Measurements from ENCODE around the gene SCT. TPM values are rescaled to one million over a fixed set of nuclear protein-coding genes. Genes with fewer than 3 reads are reported as not detected.

SCT gene
- total and polyA plus RNA-seq, 4 donors = not detected

- H3K4me1 ChIP-seq (ENCODE audit: control insufficient read depth in 4 of 4, insufficient read depth in 4 of 4, low read length in 3 of 4) = peaks cover 20 to 79% (median 43%) of the 10 kb centered on the region in 4 donors
- H3K36me3 ChIP-seq (ENCODE audit: control insufficient read depth in 4 of 4, insufficient read depth in 3 of 4, low read depth in 1 of 4, low read length in 3 of 4) = peaks cover 29 to 61% (median 37%) of the 10 kb centered on the region in 4 donors
- no peaks in the 10 kb centered on the region for H3K9me3 ChIP-seq (ENCODE audit: control insufficient read depth in 4 of 4, low read length in 3 of 4)
- TF ChIP-seq JUND (IDR thresholded peaks at IDR 0.05) (no peak), ATF3 (IDR thresholded peaks at IDR 0.05) (no peak), HNF4A (conservative IDR thresholded peaks at IDR 0.05) (no peak), HNF4G (IDR thresholded peaks at IDR 0.05) (no peak)
- TF ChIP-seq, protein P1, sequence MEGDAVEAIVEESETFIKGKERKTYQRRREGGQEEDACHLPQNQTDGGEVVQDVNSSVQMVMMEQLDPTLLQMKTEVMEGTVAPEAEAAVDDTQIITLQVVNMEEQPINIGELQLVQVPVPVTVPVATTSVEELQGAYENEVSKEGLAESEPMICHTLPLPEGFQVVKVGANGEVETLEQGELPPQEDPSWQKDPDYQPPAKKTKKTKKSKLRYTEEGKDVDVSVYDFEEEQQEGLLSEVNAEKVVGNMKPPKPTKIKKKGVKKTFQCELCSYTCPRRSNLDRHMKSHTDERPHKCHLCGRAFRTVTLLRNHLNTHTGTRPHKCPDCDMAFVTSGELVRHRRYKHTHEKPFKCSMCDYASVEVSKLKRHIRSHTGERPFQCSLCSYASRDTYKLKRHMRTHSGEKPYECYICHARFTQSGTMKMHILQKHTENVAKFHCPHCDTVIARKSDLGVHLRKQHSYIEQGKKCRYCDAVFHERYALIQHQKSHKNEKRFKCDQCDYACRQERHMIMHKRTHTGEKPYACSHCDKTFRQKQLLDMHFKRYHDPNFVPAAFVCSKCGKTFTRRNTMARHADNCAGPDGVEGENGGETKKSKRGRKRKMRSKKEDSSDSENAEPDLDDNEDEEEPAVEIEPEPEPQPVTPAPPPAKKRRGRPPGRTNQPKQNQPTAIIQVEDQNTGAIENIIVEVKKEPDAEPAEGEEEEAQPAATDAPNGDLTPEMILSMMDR (IDR thresholded peaks at IDR 0.05; ENCODE audit: low read depth, low read length, missing input control) = no peak
- TF ChIP-seq, protein P2, sequence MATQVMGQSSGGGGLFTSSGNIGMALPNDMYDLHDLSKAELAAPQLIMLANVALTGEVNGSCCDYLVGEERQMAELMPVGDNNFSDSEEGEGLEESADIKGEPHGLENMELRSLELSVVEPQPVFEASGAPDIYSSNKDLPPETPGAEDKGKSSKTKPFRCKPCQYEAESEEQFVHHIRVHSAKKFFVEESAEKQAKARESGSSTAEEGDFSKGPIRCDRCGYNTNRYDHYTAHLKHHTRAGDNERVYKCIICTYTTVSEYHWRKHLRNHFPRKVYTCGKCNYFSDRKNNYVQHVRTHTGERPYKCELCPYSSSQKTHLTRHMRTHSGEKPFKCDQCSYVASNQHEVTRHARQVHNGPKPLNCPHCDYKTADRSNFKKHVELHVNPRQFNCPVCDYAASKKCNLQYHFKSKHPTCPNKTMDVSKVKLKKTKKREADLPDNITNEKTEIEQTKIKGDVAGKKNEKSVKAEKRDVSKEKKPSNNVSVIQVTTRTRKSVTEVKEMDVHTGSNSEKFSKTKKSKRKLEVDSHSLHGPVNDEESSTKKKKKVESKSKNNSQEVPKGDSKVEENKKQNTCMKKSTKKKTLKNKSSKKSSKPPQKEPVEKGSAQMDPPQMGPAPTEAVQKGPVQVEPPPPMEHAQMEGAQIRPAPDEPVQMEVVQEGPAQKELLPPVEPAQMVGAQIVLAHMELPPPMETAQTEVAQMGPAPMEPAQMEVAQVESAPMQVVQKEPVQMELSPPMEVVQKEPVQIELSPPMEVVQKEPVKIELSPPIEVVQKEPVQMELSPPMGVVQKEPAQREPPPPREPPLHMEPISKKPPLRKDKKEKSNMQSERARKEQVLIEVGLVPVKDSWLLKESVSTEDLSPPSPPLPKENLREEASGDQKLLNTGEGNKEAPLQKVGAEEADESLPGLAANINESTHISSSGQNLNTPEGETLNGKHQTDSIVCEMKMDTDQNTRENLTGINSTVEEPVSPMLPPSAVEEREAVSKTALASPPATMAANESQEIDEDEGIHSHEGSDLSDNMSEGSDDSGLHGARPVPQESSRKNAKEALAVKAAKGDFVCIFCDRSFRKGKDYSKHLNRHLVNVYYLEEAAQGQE (IDR thresholded peaks at IDR 0.05) = no peak
- H3K27me3 ChIP-seq (ENCODE audit: control insufficient read depth in 4 of 4, insufficient read depth in 4 of 4, low read length in 3 of 4) = no peaks in the 10 kb centered on the region
- no peak overlapping the region for H3K4me3 ChIP-seq (ENCODE audit: low read depth in 1 of 3, low read length in 3 of 3)
- DNase-seq (ENCODE audit: low spot score) = no peak
- H3K27ac ChIP-seq (ENCODE audit: low read depth in 1 of 2, low read length in 2 of 2) = no peak overlapping the region
- no peak overlapping the region for H3K9ac ChIP-seq (ENCODE audit: low read depth in 1 of 2, low read length in 2 of 2)
- WGBS = 84% methylated on average over 45 of the region's 45 CpGs
Measured at GRCh38 chr11:607971-608659, 18.9 kb downstream of the SCT start.

GRCh38 chr11:607020-607780 lies 19.8 kb downstream of the SCT start:
- Histone ChIP-seq H3K27ac (ENCODE audit: low read depth in 1 of 2, low read length in 2 of 2) (peak overlapping the region in 1 of 2 donors; percentile 1), H3K4me3 (ENCODE audit: low read depth in 1 of 3, low read length in 3 of 3) (no peak overlapping the region), H3K9me3 (ENCODE audit: control insufficient read depth in 4 of 4, low read length in 3 of 4) (no peaks in the 10 kb centered on the region), H3K36me3 (ENCODE audit: control insufficient read depth in 4 of 4, insufficient read depth in 3 of 4, low read depth in 1 of 4, low read length in 3 of 4) (peaks cover 29 to 59% (median 35%) of the 10 kb centered on the region in 4 donors), H3K9ac (ENCODE audit: low read depth in 1 of 2, low read length in 2 of 2) (no peak overlapping the region), H3K4me1 (ENCODE audit: control insufficient read depth in 4 of 4, insufficient read depth in 4 of 4, low read length in 3 of 4) (peaks cover 15 to 74% (median 36%) of the 10 kb centered on the region in 4 donors), H3K27me3 (ENCODE audit: control insufficient read depth in 4 of 4, insufficient read depth in 4 of 4, low read length in 3 of 4) (no peaks in the 10 kb centered on the region)
- 88% methylated on average over 35 of the region's 35 CpGs for WGBS
- DNase-seq (ENCODE audit: low spot score) = no peak
- TF ChIP-seq SP1 (IDR thresholded peaks at IDR 0.05) = no peak
- TF ChIP-seq EGR1 (IDR thresholded peaks at IDR 0.05; ENCODE audit: low read depth in 2 of 2) = no peak
- no peak for TF ChIP-seq FOXA2 (IDR thresholded peaks at IDR 0.05)
- TF ChIP-seq FOXA1 (IDR thresholded peaks at IDR 0.05) = no peak

- DNase-seq (ENCODE audit: low spot score) = no peak
- TF ChIP-seq NR2F2 (IDR thresholded peaks at IDR 0.05) = no peak
- TF ChIP-seq RAD21 (IDR thresholded peaks at IDR 0.05) = peak in 1 of 2 donors; percentile 35
- no peak for TF ChIP-seq HNF4G (IDR thresholded peaks at IDR 0.05)
- TF ChIP-seq HNF4A (conservative IDR thresholded peaks at IDR 0.05) = peak in 1 of 2 donors; percentile 36
- TF ChIP-seq TAF1 (conservative IDR thresholded peaks at IDR 0.05) = no peak
- TF ChIP-seq EGR1 (IDR thresholded peaks at IDR 0.05; ENCODE audit: low read depth in 2 of 2) = no peak
- no peak for TF ChIP-seq FOXA2 (IDR thresholded peaks at IDR 0.05)
- peak; percentile 30 for TF ChIP-seq SP1 (IDR thresholded peaks at IDR 0.05)
- no peak for TF ChIP-seq ATF3 (IDR thresholded peaks at IDR 0.05)
- no peak for TF ChIP-seq YY1 (IDR thresholded peaks at IDR 0.05)
- TF ChIP-seq GABPA (IDR thresholded peaks at IDR 0.05 in 1 of 2, conservative IDR thresholded peaks at IDR 0.05 in 1 of 2) = no peak
- TF ChIP-seq, protein P3, sequence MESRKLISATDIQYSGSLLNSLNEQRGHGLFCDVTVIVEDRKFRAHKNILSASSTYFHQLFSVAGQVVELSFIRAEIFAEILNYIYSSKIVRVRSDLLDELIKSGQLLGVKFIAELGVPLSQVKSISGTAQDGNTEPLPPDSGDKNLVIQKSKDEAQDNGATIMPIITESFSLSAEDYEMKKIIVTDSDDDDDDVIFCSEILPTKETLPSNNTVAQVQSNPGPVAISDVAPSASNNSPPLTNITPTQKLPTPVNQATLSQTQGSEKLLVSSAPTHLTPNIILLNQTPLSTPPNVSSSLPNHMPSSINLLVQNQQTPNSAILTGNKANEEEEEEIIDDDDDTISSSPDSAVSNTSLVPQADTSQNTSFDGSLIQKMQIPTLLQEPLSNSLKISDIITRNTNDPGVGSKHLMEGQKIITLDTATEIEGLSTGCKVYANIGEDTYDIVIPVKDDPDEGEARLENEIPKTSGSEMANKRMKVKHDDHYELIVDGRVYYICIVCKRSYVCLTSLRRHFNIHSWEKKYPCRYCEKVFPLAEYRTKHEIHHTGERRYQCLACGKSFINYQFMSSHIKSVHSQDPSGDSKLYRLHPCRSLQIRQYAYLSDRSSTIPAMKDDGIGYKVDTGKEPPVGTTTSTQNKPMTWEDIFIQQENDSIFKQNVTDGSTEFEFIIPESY (IDR thresholded peaks at IDR 0.05) = no peak
Measured at GRCh38 chr11:606245-606644, 20.7 kb downstream of the SCT start.

More at GRCh38 chr11:606245-606644, 20.7 kb downstream of the SCT start:
- no peaks in the 10 kb centered on the region for H3K9me3 ChIP-seq (ENCODE audit: control insufficient read depth in 4 of 4, low read length in 3 of 4)
- no peak overlapping the region for H3K4me3 ChIP-seq (ENCODE audit: low read depth in 1 of 3, low read length in 3 of 3)
- H3K27ac ChIP-seq (ENCODE audit: low read depth in 1 of 2, low read length in 2 of 2) = peak overlapping the region; percentile 1 to 39
- no peaks in the 10 kb centered on the region for H3K27me3 ChIP-seq (ENCODE audit: control insufficient read depth in 4 of 4, insufficient read depth in 4 of 4, low read length in 3 of 4)
- peaks cover 13 to 64% (median 29%) of the 10 kb centered on the region in 4 donors for H3K4me1 ChIP-seq (ENCODE audit: control insufficient read depth in 4 of 4, insufficient read depth in 4 of 4, low read length in 3 of 4)
- peaks cover 34 to 65% (median 37%) of the 10 kb centered on the region in 4 donors for H3K36me3 ChIP-seq (ENCODE audit: control insufficient read depth in 4 of 4, insufficient read depth in 3 of 4, low read depth in 1 of 4, low read length in 3 of 4)
- 46% methylated on average over 19 of the region's 19 CpGs for WGBS
- H3K9ac ChIP-seq (ENCODE audit: low read depth in 1 of 2, low read length in 2 of 2) = no peak overlapping the region
